Breast epithelium (tissue), 3 donors: ENCODE measurements around the gene RTP3.

Source experiments
- CTCF ChIP-seq, 3 donors: fragments of 450-650 bp; IDR thresholded peaks; one replicate each; pipeline ENCODE4 v1.5.1; 2016 to 2017; ENCODE audit warnings: antibody characterized with exemption in 3 of 3, mild to moderate bottlenecking in 3 of 3, moderate library complexity in 3 of 3
- POLR2A ChIP-seq: fragments of 450-650 bp; IDR thresholded peaks from one replicate; pipeline ENCODE4 v1.6.1; 2016; ENCODE audit warnings: antibody characterized with exemption, mild to moderate bottlenecking, moderate library complexity
- POLR2AphosphoS5 ChIP-seq, 3 donors: sonication (generic); formaldehyde crosslinking; IDR thresholded peaks; one replicate each; pipeline ENCODE4 v1.6.1; 2017; ENCODE audit warnings: antibody characterized with exemption in 3 of 3

DNA sequence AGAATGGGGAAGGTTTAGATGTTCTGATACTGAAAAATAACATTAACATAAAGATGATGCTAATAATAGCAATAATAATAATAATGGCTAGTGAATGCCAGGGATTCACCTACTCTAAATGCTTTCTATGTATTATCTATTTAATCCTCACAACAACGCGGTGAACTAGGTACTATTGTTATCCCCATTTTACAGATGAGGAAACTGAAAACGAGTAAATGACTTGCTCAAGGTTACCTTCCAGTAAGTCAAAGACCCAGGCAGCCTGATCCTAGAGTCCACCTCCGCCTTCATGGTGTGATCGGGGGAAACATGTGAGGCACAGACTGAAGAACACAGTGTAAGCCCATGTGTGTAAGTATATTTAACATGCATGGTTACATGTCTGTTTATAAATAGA lies 38.0 kb downstream of the RTP3 start:
- no peak for TF ChIP-seq CTCF (IDR thresholded peaks at IDR 0.05)
- TF ChIP-seq POLR2A: no peak
- TF ChIP-seq POLR2AphosphoS5 (IDR thresholded peaks at IDR 0.05): no peak
